ENCODE measurements around the gene ERVH48-1.
"Not testable (repeated sequence)": the region's sequence is repeated elsewhere in the genome, so short reads cannot be mapped to it uniquely, and the experiment has no call there.

ERVH48-1 gene

GRCh38 chr21:42938606-42938995 is 13.2 kb upstream of the ERVH48-1 start:
- not testable (repeated sequence) for DNase-seq

- DNase-seq = no peak
These were observed 12.7 kb upstream of the ERVH48-1 start for GRCh38 chr21:42937960-42938605.

GRCh38 chr21:42937034-42937940 is 11.9 kb upstream of the ERVH48-1 start:
- DNase-seq = not testable (repeated sequence)

GRCh38 chr21:42936360-42936759 is 10.9 kb upstream of the ERVH48-1 start:
- DNase-seq = not testable (repeated sequence)

- not testable (repeated sequence) for DNase-seq
These were observed 8.5 kb upstream of the ERVH48-1 start for GRCh38 chr21:42933973-42934372.

GRCh38 chr21:42933137-42933970 is 7.9 kb upstream of the ERVH48-1 start:
- DNase-seq = not testable (repeated sequence)

GRCh38 chr21:42932378-42933136 is 7.1 kb upstream of the ERVH48-1 start:
- DNase-seq = not testable (repeated sequence)

GRCh38 chr21:42931560-42932235 is 6.3 kb upstream of the ERVH48-1 start:
- DNase-seq = no peak

GRCh38 chr21:42929969-42930368 is 4.5 kb upstream of the ERVH48-1 start:
- no peak for DNase-seq

GRCh38 chr21:42927474-42928200 is 2.2 kb upstream of the ERVH48-1 start:
- not testable (repeated sequence) for DNase-seq

- DNase-seq = no peak
These were observed 1.0 kb downstream of the ERVH48-1 start for GRCh38 chr21:42924433-42924751.

- DNase-seq = peak; percentile 68 to 78
These were observed 1.6 kb downstream of the ERVH48-1 start for GRCh38 chr21:42923553-42924432.

- DNase-seq = no peak
These were observed 2.5 kb downstream of the ERVH48-1 start for GRCh38 chr21:42922918-42923317.

- DNase-seq = no peak
These were observed 3.5 kb downstream of the ERVH48-1 start for GRCh38 chr21:42921927-42922326.

- no peak for DNase-seq
These were observed 7.1 kb downstream of the ERVH48-1 start for GRCh38 chr21:42918291-42918690.

- DNase-seq = no peak
These were observed 12.0 kb downstream of the ERVH48-1 start for GRCh38 chr21:42913476-42913875.

GRCh38 chr21:42911920-42912319 is 13.5 kb downstream of the ERVH48-1 start:
- DNase-seq = not testable (repeated sequence)

- DNase-seq = not testable (repeated sequence)
These were observed 16.9 kb downstream of the ERVH48-1 start for GRCh38 chr21:42908484-42908883.

- no peak for DNase-seq
These were observed 19.2 kb downstream of the ERVH48-1 start for GRCh38 chr21:42906233-42906632.

- no peak for DNase-seq
These were observed 20.2 kb downstream of the ERVH48-1 start for GRCh38 chr21:42905195-42905594.
